Measurements from ENCODE around the gene RAB31.
A peak's percentile ranks its signal among the peaks of the same experiment; 100 is the strongest.

Gene RAB31

DNA sequence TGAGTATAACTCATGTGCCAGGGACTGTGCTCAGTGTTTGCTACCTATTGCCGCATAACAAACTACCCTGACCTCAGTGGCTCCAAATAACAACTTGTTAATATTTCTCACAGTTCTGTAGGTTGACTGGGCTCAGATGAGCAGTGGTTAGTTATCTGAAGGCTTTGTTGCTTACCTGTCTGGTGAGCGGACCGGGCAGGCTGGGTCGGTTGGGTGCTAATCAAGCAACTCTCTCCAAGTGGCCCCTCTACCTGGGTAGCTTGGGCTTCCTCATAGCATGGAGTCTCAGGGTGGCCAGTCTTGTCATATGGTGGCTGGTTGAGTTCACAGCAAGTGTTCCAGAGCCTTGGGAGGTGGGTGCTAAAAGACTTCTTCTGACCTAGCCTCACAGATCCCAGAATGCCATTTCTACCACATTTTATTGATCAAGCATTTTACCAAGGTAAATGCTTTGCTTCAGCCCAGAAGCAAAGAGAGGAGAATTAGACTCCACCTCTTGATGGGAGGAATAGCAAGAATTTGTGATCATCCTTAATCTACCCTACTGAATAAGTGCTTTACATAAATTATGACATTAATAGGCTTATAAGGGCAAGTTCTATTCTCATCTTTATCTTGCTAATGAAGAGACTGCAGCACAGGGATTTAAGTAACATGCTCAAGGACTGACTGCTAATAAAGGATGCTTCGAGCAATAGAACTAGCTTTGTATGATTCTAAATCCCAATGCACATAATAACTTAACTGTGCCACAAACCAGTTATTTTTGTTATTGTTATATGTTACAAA is 16.9 kb downstream of the RAB31 start:
- Histone ChIP-seq H3K36me3 (replicated peaks) (peaks cover 9% of the 10 kb centered on the region), H3K4me3 (ENCODE audit: low read depth, low read length) (no peak overlapping the region), H3K27me3 (replicated peaks) (no peaks in the 10 kb centered on the region), H3K27ac (no peak overlapping the region)
- TF ChIP-seq, protein P1, sequence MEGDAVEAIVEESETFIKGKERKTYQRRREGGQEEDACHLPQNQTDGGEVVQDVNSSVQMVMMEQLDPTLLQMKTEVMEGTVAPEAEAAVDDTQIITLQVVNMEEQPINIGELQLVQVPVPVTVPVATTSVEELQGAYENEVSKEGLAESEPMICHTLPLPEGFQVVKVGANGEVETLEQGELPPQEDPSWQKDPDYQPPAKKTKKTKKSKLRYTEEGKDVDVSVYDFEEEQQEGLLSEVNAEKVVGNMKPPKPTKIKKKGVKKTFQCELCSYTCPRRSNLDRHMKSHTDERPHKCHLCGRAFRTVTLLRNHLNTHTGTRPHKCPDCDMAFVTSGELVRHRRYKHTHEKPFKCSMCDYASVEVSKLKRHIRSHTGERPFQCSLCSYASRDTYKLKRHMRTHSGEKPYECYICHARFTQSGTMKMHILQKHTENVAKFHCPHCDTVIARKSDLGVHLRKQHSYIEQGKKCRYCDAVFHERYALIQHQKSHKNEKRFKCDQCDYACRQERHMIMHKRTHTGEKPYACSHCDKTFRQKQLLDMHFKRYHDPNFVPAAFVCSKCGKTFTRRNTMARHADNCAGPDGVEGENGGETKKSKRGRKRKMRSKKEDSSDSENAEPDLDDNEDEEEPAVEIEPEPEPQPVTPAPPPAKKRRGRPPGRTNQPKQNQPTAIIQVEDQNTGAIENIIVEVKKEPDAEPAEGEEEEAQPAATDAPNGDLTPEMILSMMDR (IDR thresholded peaks at IDR 0.05; ENCODE audit: low read depth, low read length, missing control alignments) = no peak
- no peak for DNase-seq
- in situ Hi-C loops (cut with HindIII; ENCODE audit: low pct_ligation_motif_present, low sequenced_read_pairs) = no loop called here

- in situ Hi-C loops (cut with HindIII; ENCODE audit: low pct_ligation_motif_present, low sequenced_read_pairs) = no loop called here
- H3K27ac ChIP-seq = no peak overlapping the region
- TF ChIP-seq, protein P1 (IDR thresholded peaks at IDR 0.05; ENCODE audit: low read depth, low read length, missing control alignments) = no peak
These were observed 18.1 kb downstream of the RAB31 start for GRCh38 chr18:9726175-9726574.

GRCh38 chr18:9726936-9727335 is 18.8 kb downstream of the RAB31 start:
- no peak for DNase-seq
- TF ChIP-seq, protein P1 (IDR thresholded peaks at IDR 0.05; ENCODE audit: low read depth, low read length, missing control alignments) = no peak
- peaks cover 11% of the 10 kb centered on the region for H3K36me3 ChIP-seq (replicated peaks)
- no peak overlapping the region for H3K4me3 ChIP-seq (ENCODE audit: low read depth, low read length)
- H3K27ac ChIP-seq = no peak overlapping the region
- H3K27me3 ChIP-seq (replicated peaks) = no peaks in the 10 kb centered on the region
- in situ Hi-C loops (cut with HindIII; ENCODE audit: low pct_ligation_motif_present, low sequenced_read_pairs) = no loop called here

More at GRCh38 chr18:9726175-9726574, 18.1 kb downstream of the RAB31 start:
- no peaks in the 10 kb centered on the region for H3K27me3 ChIP-seq (replicated peaks)
- H3K36me3 ChIP-seq (replicated peaks) = peaks cover 9% of the 10 kb centered on the region
- H3K4me3 ChIP-seq (ENCODE audit: low read depth, low read length) = no peak overlapping the region
- DNase-seq = no peak

DNA sequence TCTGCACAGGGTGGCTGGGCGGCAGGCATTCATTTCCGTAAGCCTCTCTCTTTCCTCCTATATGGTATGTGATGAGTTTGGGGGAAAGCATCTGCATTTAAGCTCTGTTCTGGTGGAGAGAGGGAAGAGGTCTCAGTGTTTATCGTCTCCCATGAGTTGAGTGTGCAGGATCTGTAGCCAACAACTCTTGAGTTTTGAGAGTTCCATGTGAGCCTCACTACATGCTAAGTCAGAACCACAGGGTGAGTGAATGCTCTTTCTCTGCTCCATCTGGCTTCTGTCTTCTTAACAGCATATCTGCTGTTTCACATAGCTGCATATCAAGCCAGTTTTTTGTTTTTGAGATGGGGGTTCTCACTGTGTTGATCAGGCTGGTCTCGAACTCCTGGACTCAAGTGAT is 22.7 kb downstream of the RAB31 start:
- DNase-seq = no peak
- no peak overlapping the region for H3K4me3 ChIP-seq (ENCODE audit: low read depth, low read length)
- H3K27ac ChIP-seq = peak overlapping the region; percentile 12
- peaks cover 8% of the 10 kb centered on the region for H3K36me3 ChIP-seq (replicated peaks)
- no peaks in the 10 kb centered on the region for H3K27me3 ChIP-seq (replicated peaks)
- TF ChIP-seq, protein P1 (IDR thresholded peaks at IDR 0.05; ENCODE audit: low read depth, low read length, missing control alignments) = no peak
- in situ Hi-C loops (cut with HindIII; ENCODE audit: low pct_ligation_motif_present, low sequenced_read_pairs) = no loop called here

GRCh38 chr18:9731380-9731779 is 23.3 kb downstream of the RAB31 start:
- no peaks in the 10 kb centered on the region for H3K27me3 ChIP-seq (replicated peaks)
- TF ChIP-seq, protein P1 (IDR thresholded peaks at IDR 0.05; ENCODE audit: low read depth, low read length, missing control alignments) = no peak
- H3K27ac ChIP-seq = peak overlapping the region; percentile 12
- no peak overlapping the region for H3K4me3 ChIP-seq (ENCODE audit: low read depth, low read length)
- peak; percentile 66 for DNase-seq
- H3K36me3 ChIP-seq (replicated peaks) = peaks cover 6% of the 10 kb centered on the region
- in situ Hi-C loops (cut with HindIII; ENCODE audit: low pct_ligation_motif_present, low sequenced_read_pairs) = no loop called here

- Histone ChIP-seq H3K36me3 (replicated peaks) (peaks cover 6% of the 10 kb centered on the region), H3K27ac (no peak overlapping the region), H3K27me3 (replicated peaks) (no peaks in the 10 kb centered on the region), H3K4me3 (ENCODE audit: low read depth, low read length) (no peak overlapping the region)
- DNase-seq = no peak
- TF ChIP-seq, protein P1 (IDR thresholded peaks at IDR 0.05; ENCODE audit: low read depth, low read length, missing control alignments) = no peak
- in situ Hi-C loops (cut with HindIII; ENCODE audit: low pct_ligation_motif_present, low sequenced_read_pairs) = no loop called here
These were observed 23.9 kb downstream of the RAB31 start for GRCh38 chr18:9732031-9732430.
